ENCODE measurements around the gene ZBTB24.

- no peak for TF ChIP-seq SP1 (IDR thresholded peaks at IDR 0.05)
- TF ChIP-seq CTCF (IDR thresholded peaks at IDR 0.05; ENCODE audit: low read depth, low read length, missing input control), result no peak
- no peak for TF ChIP-seq JUND (IDR thresholded peaks at IDR 0.05)
- no peak for TF ChIP-seq HNF4A (conservative IDR thresholded peaks at IDR 0.05)
- no peak for TF ChIP-seq EGR1 (IDR thresholded peaks at IDR 0.05; ENCODE audit: low read depth in 2 of 2)
- TF ChIP-seq YY1 (IDR thresholded peaks at IDR 0.05), result no peak
- TF ChIP-seq GABPA (IDR thresholded peaks at IDR 0.05 in 1 of 2, conservative IDR thresholded peaks at IDR 0.05 in 1 of 2), result no peak
Measured at GRCh38 chr6:109482905-109483734, at the start of gene ZBTB24.
